ENCODE results near the gene LTF. TPM values are rescaled to one million over a fixed set of nuclear protein-coding genes. Genes with fewer than 3 reads are reported as not detected.

Gene LTF
- total and polyA plus RNA-seq, 2 experiments from 2014 or later = 0.73 to 1.3 TPM

DNA sequence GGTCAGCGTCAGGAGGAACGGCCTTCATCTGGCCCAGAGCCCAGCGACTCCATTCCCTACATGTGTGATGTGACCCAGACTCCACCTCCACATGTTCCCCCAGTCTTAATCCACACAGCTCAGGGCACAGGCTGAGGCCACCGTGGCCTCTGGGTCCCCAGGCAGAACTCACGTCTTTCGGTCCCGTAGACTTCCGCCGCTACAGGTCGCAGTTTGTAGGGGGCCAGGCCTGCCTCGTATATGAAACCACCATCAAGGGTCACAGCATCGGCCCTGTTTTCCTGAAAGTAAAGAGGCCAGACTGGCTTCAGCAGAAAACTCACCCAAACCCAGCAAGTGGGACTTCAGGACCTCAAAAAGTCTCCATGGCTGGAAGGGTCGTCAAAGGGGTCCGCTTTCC lies 8.6 kb downstream of the LTF start (continued):
- TF ChIP-seq, protein P1, sequence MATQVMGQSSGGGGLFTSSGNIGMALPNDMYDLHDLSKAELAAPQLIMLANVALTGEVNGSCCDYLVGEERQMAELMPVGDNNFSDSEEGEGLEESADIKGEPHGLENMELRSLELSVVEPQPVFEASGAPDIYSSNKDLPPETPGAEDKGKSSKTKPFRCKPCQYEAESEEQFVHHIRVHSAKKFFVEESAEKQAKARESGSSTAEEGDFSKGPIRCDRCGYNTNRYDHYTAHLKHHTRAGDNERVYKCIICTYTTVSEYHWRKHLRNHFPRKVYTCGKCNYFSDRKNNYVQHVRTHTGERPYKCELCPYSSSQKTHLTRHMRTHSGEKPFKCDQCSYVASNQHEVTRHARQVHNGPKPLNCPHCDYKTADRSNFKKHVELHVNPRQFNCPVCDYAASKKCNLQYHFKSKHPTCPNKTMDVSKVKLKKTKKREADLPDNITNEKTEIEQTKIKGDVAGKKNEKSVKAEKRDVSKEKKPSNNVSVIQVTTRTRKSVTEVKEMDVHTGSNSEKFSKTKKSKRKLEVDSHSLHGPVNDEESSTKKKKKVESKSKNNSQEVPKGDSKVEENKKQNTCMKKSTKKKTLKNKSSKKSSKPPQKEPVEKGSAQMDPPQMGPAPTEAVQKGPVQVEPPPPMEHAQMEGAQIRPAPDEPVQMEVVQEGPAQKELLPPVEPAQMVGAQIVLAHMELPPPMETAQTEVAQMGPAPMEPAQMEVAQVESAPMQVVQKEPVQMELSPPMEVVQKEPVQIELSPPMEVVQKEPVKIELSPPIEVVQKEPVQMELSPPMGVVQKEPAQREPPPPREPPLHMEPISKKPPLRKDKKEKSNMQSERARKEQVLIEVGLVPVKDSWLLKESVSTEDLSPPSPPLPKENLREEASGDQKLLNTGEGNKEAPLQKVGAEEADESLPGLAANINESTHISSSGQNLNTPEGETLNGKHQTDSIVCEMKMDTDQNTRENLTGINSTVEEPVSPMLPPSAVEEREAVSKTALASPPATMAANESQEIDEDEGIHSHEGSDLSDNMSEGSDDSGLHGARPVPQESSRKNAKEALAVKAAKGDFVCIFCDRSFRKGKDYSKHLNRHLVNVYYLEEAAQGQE (IDR thresholded peaks at IDR 0.05; ENCODE audit: unreplicated experiment) = no peak
- TF ChIP-seq EZH2 (IDR thresholded peaks at IDR 0.05; ENCODE audit: low read depth, unreplicated experiment) = no peak

- Mint-ChIP-seq H3K27ac (no peak overlapping the region), H3K9me3 (no peaks in the 10 kb centered on the region), H3K4me1 (no peaks in the 10 kb centered on the region), H3K27me3 (ENCODE audit: insufficient read depth, low read depth, poor library complexity) (peaks cover 2% of the 10 kb centered on the region), H3K36me3 (ENCODE audit: low read depth) (no peaks in the 10 kb centered on the region), H3K4me3 (no peak overlapping the region)
- no peak overlapping the region for H3K27ac ChIP-seq (ENCODE audit: low read depth)
- no peaks in the 10 kb centered on the region for H3K27me3 ChIP-seq (ENCODE audit: insufficient read depth)
- H3F3A ChIP-seq (replicated peaks; ENCODE audit: low read depth) = no peaks in the 10 kb centered on the region
- no peaks in the 10 kb centered on the region for H3K36me3 ChIP-seq (ENCODE audit: insufficient read depth)
- ATAC-seq (0 out of 3 replicates have a peak, but pooled peaks have one; percentile 28), DNase-seq (ENCODE audit: low spot score) (no peak)
- H3K4me2 ChIP-seq = no peak overlapping the region
- H3K4me3 ChIP-seq = no peak overlapping the region
- no peaks in the 10 kb centered on the region for H3K4me1 ChIP-seq (ENCODE audit: insufficient read depth)
- no peaks in the 10 kb centered on the region for H3K9me2 ChIP-seq (ENCODE audit: insufficient read depth)
- H4K20me1 ChIP-seq (replicated peaks; ENCODE audit: insufficient read depth) = no peaks in the 10 kb centered on the region
- H3K79me2 ChIP-seq (replicated peaks; ENCODE audit: insufficient read depth) = no peaks in the 10 kb centered on the region
- H2AFZ ChIP-seq = no peak overlapping the region
- TF ChIP-seq EZH2 (IDR thresholded peaks at IDR 0.05; ENCODE audit: low read depth, unreplicated experiment) (no peak), ZNF331 (CRISPR knock-in tag; IDR thresholded peaks at IDR 0.05; ENCODE audit: low read depth) (no peak), STAT1 (IDR thresholded peaks at IDR 0.05; ENCODE audit: unreplicated experiment) (no peak), NANOG (IDR thresholded peaks at IDR 0.05; ENCODE audit: borderline replicate concordance) (no peak), POLR2AphosphoS5 (IDR thresholded peaks at IDR 0.05; ENCODE audit: low read depth) (no peak), ZNF114 (CRISPR knock-in tag; IDR thresholded peaks at IDR 0.05) (no peak), JUNB (IDR thresholded peaks at IDR 0.05; ENCODE audit: unreplicated experiment) (no peak), CREB1 (CRISPR knock-in tag; IDR thresholded peaks at IDR 0.05; ENCODE audit: low read depth) (no peak), EZH2phosphoT487 (IDR thresholded peaks at IDR 0.05; ENCODE audit: unreplicated experiment) (no peak)
- TF ChIP-seq, protein P2, sequence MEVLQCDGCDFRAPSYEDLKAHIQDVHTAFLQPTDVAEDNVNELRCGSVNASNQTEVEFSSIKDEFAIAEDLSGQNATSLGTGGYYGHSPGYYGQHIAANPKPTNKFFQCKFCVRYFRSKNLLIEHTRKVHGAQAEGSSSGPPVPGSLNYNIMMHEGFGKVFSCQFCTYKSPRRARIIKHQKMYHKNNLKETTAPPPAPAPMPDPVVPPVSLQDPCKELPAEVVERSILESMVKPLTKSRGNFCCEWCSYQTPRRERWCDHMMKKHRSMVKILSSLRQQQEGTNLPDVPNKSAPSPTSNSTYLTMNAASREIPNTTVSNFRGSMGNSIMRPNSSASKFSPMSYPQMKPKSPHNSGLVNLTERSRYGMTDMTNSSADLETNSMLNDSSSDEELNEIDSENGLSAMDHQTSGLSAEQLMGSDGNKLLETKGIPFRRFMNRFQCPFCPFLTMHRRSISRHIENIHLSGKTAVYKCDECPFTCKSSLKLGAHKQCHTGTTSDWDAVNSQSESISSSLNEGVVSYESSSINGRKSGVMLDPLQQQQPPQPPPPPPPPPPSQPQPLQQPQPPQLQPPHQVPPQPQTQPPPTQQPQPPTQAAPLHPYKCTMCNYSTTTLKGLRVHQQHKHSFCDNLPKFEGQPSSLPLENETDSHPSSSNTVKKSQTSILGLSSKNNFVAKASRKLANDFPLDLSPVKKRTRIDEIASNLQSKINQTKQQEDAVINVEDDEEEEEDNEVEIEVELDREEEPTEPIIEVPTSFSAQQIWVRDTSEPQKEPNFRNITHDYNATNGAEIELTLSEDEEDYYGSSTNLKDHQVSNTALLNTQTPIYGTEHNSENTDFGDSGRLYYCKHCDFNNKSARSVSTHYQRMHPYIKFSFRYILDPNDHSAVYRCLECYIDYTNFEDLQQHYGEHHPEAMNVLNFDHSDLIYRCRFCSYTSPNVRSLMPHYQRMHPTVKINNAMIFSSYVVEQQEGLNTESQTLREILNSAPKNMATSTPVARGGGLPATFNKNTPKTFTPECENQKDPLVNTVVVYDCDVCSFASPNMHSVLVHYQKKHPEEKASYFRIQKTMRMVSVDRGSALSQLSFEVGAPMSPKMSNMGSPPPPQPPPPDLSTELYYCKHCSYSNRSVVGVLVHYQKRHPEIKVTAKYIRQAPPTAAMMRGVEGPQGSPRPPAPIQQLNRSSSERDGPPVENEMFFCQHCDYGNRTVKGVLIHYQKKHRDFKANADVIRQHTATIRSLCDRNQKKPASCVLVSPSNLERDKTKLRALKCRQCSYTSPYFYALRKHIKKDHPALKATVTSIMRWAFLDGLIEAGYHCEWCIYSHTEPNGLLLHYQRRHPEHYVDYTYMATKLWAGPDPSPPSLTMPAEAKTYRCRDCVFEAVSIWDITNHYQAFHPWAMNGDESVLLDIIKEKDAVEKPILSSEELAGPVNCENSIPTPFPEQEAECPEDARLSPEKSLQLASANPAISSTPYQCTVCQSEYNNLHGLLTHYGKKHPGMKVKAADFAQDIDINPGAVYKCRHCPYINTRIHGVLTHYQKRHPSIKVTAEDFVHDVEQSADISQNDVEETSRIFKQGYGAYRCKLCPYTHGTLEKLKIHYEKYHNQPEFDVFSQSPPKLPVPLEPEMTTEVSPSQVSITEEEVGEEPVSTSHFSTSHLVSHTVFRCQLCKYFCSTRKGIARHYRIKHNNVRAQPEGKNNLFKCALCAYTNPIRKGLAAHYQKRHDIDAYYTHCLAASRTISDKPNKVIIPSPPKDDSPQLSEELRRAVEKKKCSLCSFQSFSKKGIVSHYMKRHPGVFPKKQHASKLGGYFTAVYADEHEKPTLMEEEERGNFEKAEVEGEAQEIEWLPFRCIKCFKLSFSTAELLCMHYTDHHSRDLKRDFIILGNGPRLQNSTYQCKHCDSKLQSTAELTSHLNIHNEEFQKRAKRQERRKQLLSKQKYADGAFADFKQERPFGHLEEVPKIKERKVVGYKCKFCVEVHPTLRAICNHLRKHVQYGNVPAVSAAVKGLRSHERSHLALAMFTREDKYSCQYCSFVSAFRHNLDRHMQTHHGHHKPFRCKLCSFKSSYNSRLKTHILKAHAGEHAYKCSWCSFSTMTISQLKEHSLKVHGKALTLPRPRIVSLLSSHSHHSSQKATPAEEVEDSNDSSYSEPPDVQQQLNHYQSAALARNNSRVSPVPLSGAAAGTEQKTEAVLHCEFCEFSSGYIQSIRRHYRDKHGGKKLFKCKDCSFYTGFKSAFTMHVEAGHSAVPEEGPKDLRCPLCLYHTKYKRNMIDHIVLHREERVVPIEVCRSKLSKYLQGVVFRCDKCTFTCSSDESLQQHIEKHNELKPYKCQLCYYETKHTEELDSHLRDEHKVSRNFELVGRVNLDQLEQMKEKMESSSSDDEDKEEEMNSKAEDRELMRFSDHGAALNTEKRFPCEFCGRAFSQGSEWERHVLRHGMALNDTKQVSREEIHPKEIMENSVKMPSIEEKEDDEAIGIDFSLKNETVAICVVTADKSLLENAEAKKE (CRISPR knock-in tag; IDR thresholded peaks at IDR 0.05) = no peak
- TF ChIP-seq, protein P3, sequence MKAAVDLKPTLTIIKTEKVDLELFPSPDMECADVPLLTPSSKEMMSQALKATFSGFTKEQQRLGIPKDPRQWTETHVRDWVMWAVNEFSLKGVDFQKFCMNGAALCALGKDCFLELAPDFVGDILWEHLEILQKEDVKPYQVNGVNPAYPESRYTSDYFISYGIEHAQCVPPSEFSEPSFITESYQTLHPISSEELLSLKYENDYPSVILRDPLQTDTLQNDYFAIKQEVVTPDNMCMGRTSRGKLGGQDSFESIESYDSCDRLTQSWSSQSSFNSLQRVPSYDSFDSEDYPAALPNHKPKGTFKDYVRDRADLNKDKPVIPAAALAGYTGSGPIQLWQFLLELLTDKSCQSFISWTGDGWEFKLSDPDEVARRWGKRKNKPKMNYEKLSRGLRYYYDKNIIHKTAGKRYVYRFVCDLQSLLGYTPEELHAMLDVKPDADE (IDR thresholded peaks at IDR 0.05) = no peak
Observed at GRCh38 chr3:46455231-46456115, 9.2 kb downstream of the LTF start.
